ENCODE data around the gene DKKL1.

The DKKL1 gene

GRCh38 chr19:49415102-49415809 lies 51.6 kb downstream of the DKKL1 start:
- TF ChIP-seq CTCF (conservative IDR thresholded peaks at IDR 0.05; ENCODE audit: low read depth, low read length) = no peak
- no peaks in the 10 kb centered on the region for H3K79me2 ChIP-seq (ENCODE audit: insufficient read depth, low read depth)
- no peaks in the 10 kb centered on the region for H3K36me3 ChIP-seq (ENCODE audit: insufficient read depth)
- peaks cover under 1% of the 10 kb centered on the region for H3K4me1 ChIP-seq (ENCODE audit: low read depth, poor library complexity, severe bottlenecking)
- no peak overlapping the region for H3K9ac ChIP-seq
- H3K4me2 ChIP-seq = no peak overlapping the region
- H4K20me1 ChIP-seq (ENCODE audit: insufficient read depth) = no peaks in the 10 kb centered on the region
- no peak overlapping the region for H2AFZ ChIP-seq (ENCODE audit: low read depth)
- peaks cover 90% of the 10 kb centered on the region for H3K27me3 ChIP-seq (ENCODE audit: insufficient read depth, low read depth)
- no peak overlapping the region for H3K4me3 ChIP-seq (IDR thresholded peaks at IDR 0.05; ENCODE audit: insufficient read depth, low read depth, low read length)
- H3K27ac ChIP-seq = no peak overlapping the region

GRCh38 chr19:49415810-49416200 lies 52.1 kb downstream of the DKKL1 start:
- Histone ChIP-seq H3K27ac (no peak overlapping the region), H3K27me3 (ENCODE audit: insufficient read depth, low read depth) (peaks cover 92% of the 10 kb centered on the region), H3K79me2 (ENCODE audit: insufficient read depth, low read depth) (no peaks in the 10 kb centered on the region), H3K4me1 (ENCODE audit: low read depth, poor library complexity, severe bottlenecking) (no peaks in the 10 kb centered on the region), H4K20me1 (ENCODE audit: insufficient read depth) (no peaks in the 10 kb centered on the region), H3K36me3 (ENCODE audit: insufficient read depth) (no peaks in the 10 kb centered on the region), H3K4me2 (no peak overlapping the region), H3K9ac (no peak overlapping the region), H2AFZ (ENCODE audit: low read depth) (no peak overlapping the region), H3K4me3 (IDR thresholded peaks at IDR 0.05; ENCODE audit: insufficient read depth, low read depth, low read length) (no peak overlapping the region)
- no peak for TF ChIP-seq CTCF (conservative IDR thresholded peaks at IDR 0.05; ENCODE audit: low read depth, low read length)

GRCh38 chr19:49417088-49417487 lies 53.4 kb downstream of the DKKL1 start:
- Histone ChIP-seq H3K27ac (no peak overlapping the region), H3K4me1 (ENCODE audit: low read depth, poor library complexity, severe bottlenecking) (no peaks in the 10 kb centered on the region), H3K36me3 (ENCODE audit: insufficient read depth) (no peaks in the 10 kb centered on the region), H3K27me3 (ENCODE audit: insufficient read depth, low read depth) (peaks cover 91% of the 10 kb centered on the region), H3K4me2 (no peak overlapping the region), H4K20me1 (ENCODE audit: insufficient read depth) (no peaks in the 10 kb centered on the region), H3K4me3 (IDR thresholded peaks at IDR 0.05; ENCODE audit: insufficient read depth, low read depth, low read length) (no peak overlapping the region), H2AFZ (ENCODE audit: low read depth) (no peak overlapping the region), H3K9ac (no peak overlapping the region), H3K79me2 (ENCODE audit: insufficient read depth, low read depth) (no peaks in the 10 kb centered on the region)
- no peak for TF ChIP-seq CTCF (conservative IDR thresholded peaks at IDR 0.05; ENCODE audit: low read depth, low read length)

- H3K4me2 ChIP-seq = no peak overlapping the region
These were observed 54.8 kb downstream of the DKKL1 start for GRCh38 chr19:49418511-49418910.

More at GRCh38 chr19:49418511-49418910, 54.8 kb downstream of the DKKL1 start:
- H3K79me2 ChIP-seq (ENCODE audit: insufficient read depth, low read depth) = no peaks in the 10 kb centered on the region
- H3K9ac ChIP-seq = no peak overlapping the region
- H2AFZ ChIP-seq (ENCODE audit: low read depth) = no peak overlapping the region
- no peak overlapping the region for H3K4me3 ChIP-seq (IDR thresholded peaks at IDR 0.05; ENCODE audit: insufficient read depth, low read depth, low read length)
- H3K27me3 ChIP-seq (ENCODE audit: insufficient read depth, low read depth) = peaks cover 91% of the 10 kb centered on the region
- H3K27ac ChIP-seq = no peak overlapping the region
- no peaks in the 10 kb centered on the region for H4K20me1 ChIP-seq (ENCODE audit: insufficient read depth)
- peaks cover 2% of the 10 kb centered on the region for H3K4me1 ChIP-seq (ENCODE audit: low read depth, poor library complexity, severe bottlenecking)
- no peak for TF ChIP-seq CTCF (conservative IDR thresholded peaks at IDR 0.05; ENCODE audit: low read depth, low read length)
- no peaks in the 10 kb centered on the region for H3K36me3 ChIP-seq (ENCODE audit: insufficient read depth)
